GM19397 (cell line): ENCODE data around the gene DIMT1.
A peak's percentile ranks its signal among the peaks of the same experiment; 100 is the strongest.

ENCODE experiments used
- ATAC-seq: cut with Tn5 transposase; IDR thresholded peaks from one replicate; pipeline ENCODE4 v1.9.1; 2021; ENCODE audit warnings: mild to moderate bottlenecking, moderate library complexity; ENCODE audit not compliant: unreplicated experiment

The DIMT1 gene

GRCh38 chr5:62372600-62372999, 31.1 kb downstream of the DIMT1 start:
- no peak for ATAC-seq

DNA sequence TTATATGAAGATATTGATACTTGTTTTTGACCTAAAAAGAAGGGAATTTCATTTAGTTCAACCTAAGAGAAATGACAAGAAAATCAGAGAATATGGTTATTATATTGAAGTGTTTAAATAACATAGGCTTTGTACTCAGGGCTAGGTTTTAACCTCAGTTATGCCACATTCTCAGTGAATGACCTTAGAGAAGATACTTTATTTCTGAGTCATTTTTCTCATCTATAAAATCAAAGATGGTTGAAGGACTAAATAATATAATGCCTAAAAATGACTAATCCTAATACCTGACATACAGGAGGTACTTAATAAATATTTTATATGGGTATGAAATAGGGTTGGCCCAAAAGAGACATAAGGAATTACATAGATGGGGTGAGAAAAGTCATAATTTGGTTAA, 32.3 kb downstream of the DIMT1 start:
- no peak for ATAC-seq

GRCh38 chr5:62369039-62369438, 34.7 kb downstream of the DIMT1 start:
- no peak for ATAC-seq

GRCh38 chr5:62362701-62363100, 41.0 kb downstream of the DIMT1 start:
- no peak for ATAC-seq

- ATAC-seq, result peak; percentile 68
Observed at GRCh38 chr5:62354028-62354874, 49.5 kb downstream of the DIMT1 start.

DNA sequence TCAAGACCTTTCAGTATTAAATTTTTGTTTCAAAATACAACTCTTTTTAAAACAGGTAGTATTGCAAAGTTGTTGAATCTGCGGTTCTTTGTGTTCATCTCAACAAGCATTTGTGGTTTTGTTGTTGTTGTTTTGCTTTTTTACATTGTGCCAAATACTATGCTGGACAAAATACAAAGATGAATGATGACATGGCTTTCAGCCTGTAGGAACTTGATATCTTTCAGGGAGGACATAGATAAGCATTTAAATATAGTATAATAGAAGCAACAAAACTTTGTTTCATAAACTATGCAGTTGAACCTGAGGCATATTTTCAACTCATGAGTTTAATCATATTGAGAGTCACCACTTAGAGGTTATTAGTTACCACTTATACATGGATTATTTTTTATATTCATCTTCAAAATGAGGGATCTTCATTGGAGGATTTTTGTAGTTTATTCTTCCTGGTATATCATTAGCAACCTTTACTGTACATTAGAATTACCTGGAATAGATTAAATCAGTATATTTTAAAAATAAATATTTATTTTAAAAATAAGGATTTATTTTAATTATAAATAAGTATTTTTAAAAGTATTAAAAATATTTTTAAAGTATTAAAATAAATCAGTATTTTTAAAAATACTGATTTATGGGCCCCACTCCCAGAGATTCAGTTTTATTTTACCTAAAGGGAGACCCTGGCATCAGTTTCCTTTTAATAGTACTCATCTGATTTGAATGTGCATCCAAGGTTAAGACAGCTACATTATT, 54.8 kb downstream of the DIMT1 start:
- no peak for ATAC-seq

GRCh38 chr5:62347928-62348327, 55.8 kb downstream of the DIMT1 start:
- no peak for ATAC-seq

GRCh38 chr5:62346748-62347147, 57.0 kb downstream of the DIMT1 start:
- no peak for ATAC-seq

GRCh38 chr5:62343428-62343827, 60.3 kb downstream of the DIMT1 start:
- no peak for ATAC-seq

- peak; percentile 36 for ATAC-seq
Observed at GRCh38 chr5:62342476-62342837, 61.2 kb downstream of the DIMT1 start.

- ATAC-seq, result peak; percentile 63
Observed at GRCh38 chr5:62341783-62342475, 61.8 kb downstream of the DIMT1 start.

DNA sequence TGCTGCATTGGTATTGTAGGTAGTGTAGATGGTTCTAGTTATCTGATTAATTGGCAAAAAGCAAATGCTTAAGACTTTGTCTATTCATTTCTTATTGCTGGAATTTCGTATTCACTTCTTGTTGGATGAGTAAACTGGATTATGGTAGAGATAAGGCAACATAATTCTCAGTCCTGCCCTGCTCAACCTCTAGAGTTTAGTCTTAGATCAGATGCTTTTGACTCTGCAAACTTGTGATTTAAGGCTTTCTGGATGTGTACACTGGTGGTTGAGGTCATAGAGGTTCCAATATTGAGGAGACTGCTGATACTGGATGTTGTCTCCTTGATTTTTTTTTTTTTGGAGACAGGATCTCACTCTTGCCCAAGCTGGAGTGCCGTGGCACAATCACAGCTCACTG, 62.7 kb downstream of the DIMT1 start:
- ATAC-seq, result no peak

- ATAC-seq, result no peak
Observed at GRCh38 chr5:62340392-62340791, 63.3 kb downstream of the DIMT1 start.
